Fibroblast of mammary gland (primary cell): ENCODE measurements around the gene SNX20.
A peak's percentile ranks its signal among the peaks of the same experiment; 100 is the strongest.

Experiments used
- DNase-seq: peaks from one replicate; pipeline ENCODE4 v3.0.0-alpha.2; 2010; ENCODE audit warnings: low read depth
- H3K4me3 ChIP-seq: 2 replicates; pipeline ENCODE4 v1.5.1; 2011; ENCODE audit warnings: low read depth, mild to moderate bottlenecking, low read length, moderate library complexity; ENCODE audit not compliant: control insufficient read depth
- CTCF ChIP-seq: conservative IDR thresholded peaks from 2 replicates; pipeline ENCODE4 v1.5.1; 2011; ENCODE audit warnings: low read depth, low read length, inconsistent platforms; ENCODE audit not compliant: control insufficient read depth, insufficient read depth

Gene SNX20

GRCh38 chr16:50642349-50642748, 38.8 kb downstream of the SNX20 start:
- H3K4me3 ChIP-seq = no peak overlapping the region
- no peak for DNase-seq
- TF ChIP-seq CTCF = no peak

- no peak overlapping the region for H3K4me3 ChIP-seq
- no peak for DNase-seq
- TF ChIP-seq CTCF = no peak
Measured at GRCh38 chr16:50641818-50642187, 39.3 kb downstream of the SNX20 start.

- no peak overlapping the region for H3K4me3 ChIP-seq
- TF ChIP-seq CTCF = no peak
- DNase-seq = no peak
Measured at GRCh38 chr16:50640919-50641817, 39.9 kb downstream of the SNX20 start.

GRCh38 chr16:50640391-50640790, 40.7 kb downstream of the SNX20 start:
- DNase-seq = peak; percentile 8
- no peak for TF ChIP-seq CTCF
- no peak overlapping the region for H3K4me3 ChIP-seq

GRCh38 chr16:50638816-50639670, 42.1 kb downstream of the SNX20 start:
- DNase-seq = no peak
- no peak for TF ChIP-seq CTCF
- H3K4me3 ChIP-seq = no peak overlapping the region

GRCh38 chr16:50637716-50638602, 43.2 kb downstream of the SNX20 start:
- no peak for DNase-seq
- TF ChIP-seq CTCF = no peak
- H3K4me3 ChIP-seq = no peak overlapping the region
